Skeletal muscle tissue (tissue), 4 donors: ENCODE results near the gene PGM5. TPM values are rescaled to one million over a fixed set of nuclear protein-coding genes. Genes with fewer than 3 reads are reported as not detected.
A peak's percentile ranks its signal among the peaks of the same experiment; 100 is the strongest.
"Not testable (repeated sequence)": the region's sequence is repeated elsewhere in the genome, so short reads cannot be mapped to it uniquely, and the experiment has no call there.

Experiments
- H3K27ac ChIP-seq: one replicate; pipeline ENCODE4 v1.7.0; 2013; ENCODE audit warnings: mild to moderate bottlenecking, low read depth, low read length, inconsistent platforms
- H3K27me3 ChIP-seq, 3 donors: one replicate each; pipeline ENCODE4 v1.7.0; 2013; ENCODE audit warnings: low read length in 3 of 3; ENCODE audit not compliant: control insufficient read depth in 3 of 3, insufficient read depth in 3 of 3
- H3K36me3 ChIP-seq, 3 donors: one replicate each; pipeline ENCODE4 v1.7.0; 2013; ENCODE audit warnings: low read length in 3 of 3; ENCODE audit not compliant: control insufficient read depth in 3 of 3, insufficient read depth in 3 of 3
- H3K4me1 ChIP-seq, 3 donors: one replicate each; pipeline ENCODE4 v1.7.0; 2013; ENCODE audit warnings: low read length in 3 of 3, mild to moderate bottlenecking in 3 of 3; ENCODE audit not compliant: control insufficient read depth in 3 of 3, insufficient read depth in 3 of 3
- H3K4me3 ChIP-seq, 3 donors: one replicate each; pipeline ENCODE4 v1.7.0; 2013; ENCODE audit warnings: low read length in 3 of 3
- H3K9ac ChIP-seq, 3 donors: one replicate each; pipeline ENCODE4 v1.7.0; 2013; ENCODE audit warnings: low read length in 3 of 3, mild to moderate bottlenecking in 3 of 3, moderate library complexity in 2 of 3, low read depth in 1 of 3
- H3K9me3 ChIP-seq, 3 donors: one replicate each; pipeline ENCODE4 v1.7.0; 2013; ENCODE audit warnings: low read length in 3 of 3; ENCODE audit not compliant: control insufficient read depth in 3 of 3
- total RNA-seq: library from RNA; depleted of rRNA; stranded (reverse); fragments of >200 nt; gene quantifications from one replicate; pipeline ENCODE4 v1.2.3, GENCODE V29; 2014
- donor health status: Osteomylitis.

Gene PGM5
- total RNA-seq, 1 donor from 2014 or later: 69.4 TPM

GRCh38 chr9:68411865-68412264 lies 55.5 kb downstream of the PGM5 start:
- not testable (repeated sequence) for H3K9ac ChIP-seq, H3K27me3 ChIP-seq, H3K36me3 ChIP-seq, H3K4me1 ChIP-seq, H3K4me3 ChIP-seq, H3K9me3 ChIP-seq, H3K27ac ChIP-seq

GRCh38 chr9:68412754-68413153 lies 56.3 kb downstream of the PGM5 start:
- not testable (repeated sequence) for H3K27me3 ChIP-seq, H3K9me3 ChIP-seq, H3K36me3 ChIP-seq, H3K4me3 ChIP-seq, H3K27ac ChIP-seq, H3K9ac ChIP-seq, H3K4me1 ChIP-seq

- H3K9me3 ChIP-seq, H3K4me3 ChIP-seq, H3K27me3 ChIP-seq, H3K36me3 ChIP-seq, H3K9ac ChIP-seq, H3K27ac ChIP-seq: not testable (repeated sequence)
- H3K4me1 ChIP-seq: peaks cover 3 to 21% (median 10%) of the 10 kb centered on the region in 3 donors
Measured at GRCh38 chr9:68415065-68415464, 58.7 kb downstream of the PGM5 start.

DNA sequence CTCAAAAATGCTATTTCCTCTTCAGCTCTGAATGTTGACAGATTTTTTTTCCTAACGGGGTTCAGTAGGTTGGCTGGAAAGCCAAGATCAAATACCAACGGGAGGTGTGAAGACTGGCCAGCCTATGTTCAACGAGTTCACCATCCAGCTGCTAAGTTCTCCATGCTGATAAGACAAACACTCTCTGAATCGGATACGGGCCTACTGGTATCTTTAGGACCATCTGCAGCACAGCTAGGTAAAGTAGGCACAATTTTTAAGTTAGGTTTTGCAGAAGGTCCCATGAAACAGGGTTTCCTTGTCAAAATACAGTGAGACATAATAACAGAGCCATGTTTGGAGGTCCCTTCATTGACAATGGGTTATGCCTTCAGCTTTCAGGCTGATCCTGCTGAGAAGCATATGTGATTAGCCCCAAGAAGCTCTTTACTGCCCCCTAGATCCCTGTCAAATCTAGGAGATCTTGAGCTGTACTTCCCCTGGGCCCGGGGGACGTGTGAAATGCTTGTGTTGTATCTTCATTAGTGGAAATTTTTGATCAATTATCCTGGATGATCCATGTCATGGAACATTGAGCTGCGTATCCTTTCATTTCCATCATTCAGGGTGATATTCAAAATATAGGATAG lies 60.6 kb downstream of the PGM5 start:
- no peaks in the 10 kb centered on the region for H3K9me3 ChIP-seq
- H3K4me3 ChIP-seq: no peak overlapping the region
- no peak overlapping the region for H3K27ac ChIP-seq
- no peak overlapping the region for H3K9ac ChIP-seq
- no peaks in the 10 kb centered on the region for H3K27me3 ChIP-seq
- H3K36me3 ChIP-seq: peaks cover 0 to 2% (median 0%) of the 10 kb centered on the region in 3 donors
- peaks cover 3 to 26% (median 10%) of the 10 kb centered on the region in 3 donors for H3K4me1 ChIP-seq

GRCh38 chr9:68417762-68418161 lies 61.4 kb downstream of the PGM5 start:
- H3K9ac ChIP-seq: peak overlapping the region in 1 of 3 donors; percentile 21

DNA sequence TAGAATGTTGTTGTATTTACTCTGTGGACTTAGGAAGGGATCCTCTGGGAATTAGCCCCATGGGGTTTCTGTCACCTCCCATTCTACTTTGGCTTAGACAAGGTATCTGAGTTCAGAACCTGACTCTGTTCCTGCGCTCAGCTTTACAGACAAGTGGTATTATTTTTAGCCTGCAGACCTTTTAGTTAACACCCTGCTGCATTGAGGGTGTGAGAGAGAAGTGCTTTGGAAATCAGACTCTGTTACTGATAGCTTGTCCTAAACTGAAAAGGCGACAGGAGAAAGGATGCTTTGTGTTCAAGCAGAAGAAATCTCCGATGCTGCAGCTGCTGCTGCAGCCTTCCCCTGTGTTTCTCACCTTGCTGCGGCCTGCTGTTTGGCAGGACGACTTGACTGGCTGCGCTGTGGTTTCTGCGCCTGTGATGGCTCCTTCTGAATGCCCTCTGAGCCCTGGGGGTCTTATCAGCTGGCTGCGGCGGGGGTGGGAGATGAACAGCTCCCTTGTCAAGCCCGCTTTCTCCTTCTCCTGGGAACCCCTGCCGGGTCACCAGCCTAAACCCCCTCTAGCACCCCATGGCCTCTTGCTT lies 61.9 kb downstream of the PGM5 start:
- H3K9me3 ChIP-seq: no peaks in the 10 kb centered on the region
- H3K36me3 ChIP-seq: peaks cover 0 to 2% (median 0%) of the 10 kb centered on the region in 3 donors
- no peak overlapping the region for H3K9ac ChIP-seq
- H3K4me3 ChIP-seq: no peak overlapping the region
- H3K27ac ChIP-seq: no peak overlapping the region
- peaks cover 3 to 26% (median 10%) of the 10 kb centered on the region in 3 donors for H3K4me1 ChIP-seq
- no peaks in the 10 kb centered on the region for H3K27me3 ChIP-seq

More at GRCh38 chr9:68417762-68418161, 61.4 kb downstream of the PGM5 start:
- Histone ChIP-seq H3K27me3 (no peaks in the 10 kb centered on the region), H3K36me3 (peaks cover 0 to 2% (median 0%) of the 10 kb centered on the region in 3 donors), H3K27ac (no peak overlapping the region), H3K4me3 (no peak overlapping the region), H3K9me3 (no peaks in the 10 kb centered on the region), H3K4me1 (peaks cover 3 to 26% (median 10%) of the 10 kb centered on the region in 3 donors)

- Histone ChIP-seq H3K36me3 (peaks cover 0 to 2% (median 0%) of the 10 kb centered on the region in 3 donors), H3K27me3 (no peaks in the 10 kb centered on the region), H3K9me3 (no peaks in the 10 kb centered on the region), H3K9ac (no peak overlapping the region), H3K27ac (no peak overlapping the region), H3K4me3 (no peak overlapping the region), H3K4me1 (peaks cover 3 to 26% (median 10%) of the 10 kb centered on the region in 3 donors)
Measured at GRCh38 chr9:68419901-68420300, 63.5 kb downstream of the PGM5 start.

DNA sequence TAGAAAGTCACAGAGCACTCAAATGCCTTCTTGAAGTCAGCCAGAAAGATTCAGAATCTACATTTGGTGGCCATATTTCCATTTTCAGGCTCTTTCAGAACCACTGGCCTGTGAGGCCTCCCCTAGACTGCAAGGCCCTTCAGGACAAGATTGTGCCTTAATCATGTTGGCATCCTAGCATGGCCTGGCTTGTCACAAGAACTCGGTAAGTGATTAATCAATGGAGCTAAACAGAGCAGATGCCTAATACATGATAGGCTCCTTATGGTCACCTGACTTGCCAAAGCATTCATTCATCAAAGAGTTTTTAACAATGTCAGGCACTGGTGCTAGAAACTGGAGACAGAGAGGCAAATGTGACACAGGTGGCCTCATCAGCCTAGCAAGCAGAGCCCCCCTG lies 70.3 kb downstream of the PGM5 start:
- Histone ChIP-seq H3K9ac (no peak overlapping the region), H3K4me1 (peaks cover 0 to 14% (median 2%) of the 10 kb centered on the region in 3 donors), H3K36me3 (no peaks in the 10 kb centered on the region), H3K27me3 (no peaks in the 10 kb centered on the region), H3K9me3 (no peaks in the 10 kb centered on the region), H3K4me3 (no peak overlapping the region), H3K27ac (no peak overlapping the region)

DNA sequence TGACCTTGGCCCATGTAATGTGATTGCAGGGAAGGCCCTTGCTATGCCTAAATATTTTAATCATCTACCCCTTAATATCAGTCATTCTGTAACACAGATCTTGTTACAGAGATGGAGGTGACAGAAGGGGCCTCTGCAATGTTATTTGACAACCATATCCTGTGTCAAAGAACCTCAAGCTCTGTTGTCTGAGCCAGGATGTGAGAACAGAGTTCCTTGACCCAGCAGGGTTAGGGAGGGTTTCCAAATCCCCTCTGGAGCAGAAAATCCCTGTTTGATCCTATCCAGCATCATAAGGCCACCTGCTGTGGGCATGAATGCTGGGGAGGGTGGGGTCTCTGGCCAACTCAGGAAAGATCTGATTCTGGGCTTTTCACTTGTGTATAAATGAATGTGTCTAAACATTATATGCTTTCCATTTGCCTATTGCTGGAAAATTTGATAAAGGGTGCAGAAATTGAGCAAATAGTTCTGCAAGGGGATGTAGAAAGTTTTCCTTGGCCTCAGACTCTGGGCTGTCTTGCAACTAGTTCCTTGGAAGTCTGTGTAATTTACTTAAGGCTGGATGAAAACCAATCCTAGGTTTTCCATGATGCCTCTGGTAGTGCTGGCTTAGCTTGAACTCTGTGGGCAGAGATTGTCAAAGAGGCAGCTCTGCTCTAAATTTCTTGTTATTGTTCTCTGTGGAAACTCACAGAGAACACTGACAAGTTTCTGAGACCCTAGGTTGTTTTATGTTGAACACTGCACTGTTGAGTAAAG lies 71.0 kb downstream of the PGM5 start:
- Histone ChIP-seq H3K4me1 (peaks cover 0 to 14% (median 2%) of the 10 kb centered on the region in 3 donors), H3K4me3 (no peak overlapping the region), H3K27me3 (no peaks in the 10 kb centered on the region), H3K36me3 (no peaks in the 10 kb centered on the region), H3K9ac (no peak overlapping the region), H3K9me3 (no peaks in the 10 kb centered on the region), H3K27ac (no peak overlapping the region)

GRCh38 chr9:68428481-68428880 lies 72.1 kb downstream of the PGM5 start:
- Histone ChIP-seq H3K36me3 (no peaks in the 10 kb centered on the region), H3K9me3 (no peaks in the 10 kb centered on the region), H3K4me1 (peaks cover 0 to 14% (median 2%) of the 10 kb centered on the region in 3 donors), H3K27me3 (no peaks in the 10 kb centered on the region), H3K9ac (no peak overlapping the region), H3K4me3 (no peak overlapping the region), H3K27ac (no peak overlapping the region)
